Central memory CD4-positive, alpha-beta T cell (primary cell): ENCODE data around the gene ELOVL6.

Experiments used
- DNase-seq: peaks from one replicate; pipeline ENCODE4 v3.0.0; 2022

ELOVL6 gene

DNA sequence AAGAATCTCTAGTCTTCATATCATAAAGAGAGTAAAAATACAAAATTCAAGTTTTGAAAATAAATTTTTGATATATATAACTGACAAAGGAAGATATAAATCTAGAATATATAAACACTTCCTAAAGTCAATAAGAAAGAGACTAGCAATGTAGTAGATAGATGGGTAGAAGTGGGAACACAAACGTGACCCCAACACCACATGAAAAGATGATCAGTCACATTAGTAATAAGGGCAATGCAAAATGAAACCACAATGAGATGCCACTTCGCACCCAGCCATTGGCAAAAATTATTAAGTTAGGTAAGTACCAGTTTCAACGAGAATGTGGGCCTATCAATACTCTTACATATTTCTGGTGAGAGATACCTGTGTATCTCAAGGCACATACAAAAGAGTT lies 179.3 kb downstream of the ELOVL6 start:
- DNase-seq, result no peak

DNA sequence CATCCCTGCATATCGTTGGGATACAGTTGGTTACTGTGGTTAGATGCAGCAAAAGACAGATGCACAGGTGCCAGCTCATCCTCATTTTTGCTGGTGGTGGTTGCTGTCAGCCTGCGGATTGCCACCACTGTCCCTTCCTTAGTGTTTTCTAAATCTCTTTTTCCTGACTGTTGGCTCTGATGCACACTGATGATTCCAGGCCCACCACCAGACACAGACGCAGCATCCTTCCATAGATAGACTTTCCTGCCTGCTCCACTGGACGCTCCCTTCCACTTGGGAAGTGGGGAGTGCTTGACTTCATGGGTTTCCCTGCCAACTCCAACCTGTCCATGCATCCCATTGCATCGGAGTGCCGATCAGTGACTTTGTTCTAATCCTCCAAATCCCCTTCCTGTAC lies 184.2 kb downstream of the ELOVL6 start:
- DNase-seq, result no peak

DNA sequence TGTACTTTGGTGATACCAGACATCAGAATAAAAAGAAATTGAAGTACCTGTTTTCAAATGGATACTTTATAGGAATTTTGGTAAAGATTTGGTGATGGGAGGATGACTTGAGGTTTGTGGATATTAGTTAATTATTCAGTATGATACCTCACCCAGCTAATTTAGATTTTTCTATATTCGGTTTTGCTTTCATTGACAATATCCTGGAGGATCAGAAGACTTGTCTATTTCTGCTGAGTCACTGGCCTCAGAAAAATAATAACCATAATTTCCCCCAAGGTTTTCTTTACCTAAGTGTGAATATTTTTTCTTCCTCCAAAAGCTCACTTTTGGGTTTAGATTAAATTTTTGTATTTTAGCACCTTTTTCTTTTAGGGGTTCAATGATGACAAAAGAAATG lies 185.5 kb downstream of the ELOVL6 start:
- DNase-seq, result no peak

DNA sequence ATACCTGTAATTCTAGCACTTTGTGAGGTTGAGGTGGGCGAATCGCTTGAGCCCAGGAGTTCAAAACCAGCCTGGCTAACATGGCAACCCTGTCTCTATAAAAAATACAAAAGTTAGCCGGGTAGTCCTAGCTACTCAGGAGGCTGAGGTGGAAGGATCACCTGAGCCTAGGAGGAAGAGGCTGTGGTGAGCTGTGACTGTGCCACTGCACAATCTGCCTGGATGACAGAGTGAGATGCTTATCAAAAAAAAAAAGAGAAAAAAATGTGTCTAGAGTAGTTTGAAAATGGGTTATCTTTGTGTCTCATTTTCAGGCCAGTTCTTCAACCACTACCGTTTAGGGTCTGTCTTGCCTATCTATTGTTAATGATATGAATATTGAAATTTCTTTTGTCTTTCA lies 187.6 kb downstream of the ELOVL6 start:
- DNase-seq, result no peak

DNA sequence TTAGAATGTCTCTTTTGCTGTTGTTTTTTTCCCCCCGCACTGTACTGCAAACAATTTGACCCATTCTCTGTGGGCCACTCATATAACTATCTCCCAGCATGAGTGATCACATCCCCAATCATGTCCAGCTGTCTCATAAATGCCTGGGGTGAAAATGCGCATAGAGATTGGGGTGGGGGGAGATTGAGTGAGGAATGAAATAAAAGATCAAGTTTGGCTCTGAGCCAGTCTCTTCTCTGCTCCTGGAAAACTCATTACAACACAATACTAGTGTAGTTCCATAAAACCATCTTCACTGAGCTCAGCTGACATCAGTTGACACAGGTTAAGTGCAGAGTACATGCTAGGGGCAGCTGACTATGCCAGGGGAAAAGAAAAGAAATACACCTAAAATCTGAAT lies 188.9 kb downstream of the ELOVL6 start:
- DNase-seq, result no peak

DNA sequence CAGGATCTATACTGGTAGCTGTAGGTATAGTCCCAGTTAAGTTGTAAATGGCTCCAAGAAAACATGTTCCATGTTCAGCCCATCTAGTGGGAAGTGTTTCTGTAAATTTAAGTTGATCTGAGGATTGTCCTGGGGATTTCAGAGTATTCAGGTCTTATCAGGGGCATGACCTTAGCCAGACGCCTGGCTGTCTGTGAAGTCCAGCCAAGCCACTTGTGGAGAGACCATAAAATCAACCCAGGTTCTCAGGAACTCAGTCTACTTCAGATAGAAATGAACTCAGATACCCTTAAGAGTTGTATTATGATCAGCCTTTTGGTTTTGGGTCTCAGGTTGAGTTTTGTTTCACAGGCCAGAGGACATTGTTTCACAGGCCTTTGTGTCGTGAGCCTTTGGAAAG lies 189.9 kb downstream of the ELOVL6 start:
- DNase-seq, result no peak

DNA sequence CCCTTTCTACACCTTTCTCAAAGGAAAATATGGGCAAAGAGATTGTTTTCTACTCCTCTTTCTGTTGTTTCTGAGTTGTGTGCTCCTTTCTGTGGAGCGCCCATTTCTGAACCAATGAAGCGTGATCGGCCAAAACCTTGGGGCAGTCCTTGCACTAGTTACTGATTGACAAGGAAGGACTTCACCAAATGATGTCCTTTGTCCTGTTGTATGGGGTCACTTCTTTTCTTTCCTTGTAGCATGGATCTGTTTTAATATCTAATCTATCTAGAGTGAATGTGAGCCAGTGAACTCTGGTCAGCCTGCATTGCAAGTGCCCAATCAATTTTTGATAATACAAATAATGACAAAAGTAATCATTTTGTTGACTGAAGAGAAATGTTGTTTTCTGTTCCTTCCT lies 191.2 kb downstream of the ELOVL6 start:
- DNase-seq, result no peak

DNA sequence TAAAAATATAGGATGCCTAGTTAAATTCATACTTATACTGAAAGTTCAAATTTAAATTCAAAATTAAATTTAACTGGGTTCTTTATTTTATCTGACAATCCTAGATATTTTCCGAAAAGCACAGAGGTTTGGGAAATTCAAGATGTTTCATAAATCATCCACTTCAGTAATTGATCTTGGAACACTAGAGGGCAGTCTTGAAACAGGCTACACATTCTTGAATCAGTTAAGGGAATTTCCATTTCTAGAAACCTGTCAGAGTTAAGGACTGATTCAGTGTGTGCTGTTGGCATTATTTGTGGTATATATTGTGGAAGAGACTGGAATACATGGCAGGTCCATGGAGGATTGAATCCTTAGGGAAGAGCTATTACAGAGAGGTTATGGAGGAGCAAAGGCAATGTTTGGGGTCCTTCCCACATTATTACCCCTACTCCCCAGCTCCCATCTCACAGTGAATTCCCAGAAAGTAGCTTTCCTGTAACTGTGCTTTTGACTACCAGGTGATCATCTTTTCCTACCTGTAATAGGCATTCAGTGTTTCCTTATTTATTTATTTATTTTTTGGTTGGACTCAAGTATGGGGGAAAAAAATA lies 192.9 kb downstream of the ELOVL6 start:
- peak; percentile 43 for DNase-seq

DNA sequence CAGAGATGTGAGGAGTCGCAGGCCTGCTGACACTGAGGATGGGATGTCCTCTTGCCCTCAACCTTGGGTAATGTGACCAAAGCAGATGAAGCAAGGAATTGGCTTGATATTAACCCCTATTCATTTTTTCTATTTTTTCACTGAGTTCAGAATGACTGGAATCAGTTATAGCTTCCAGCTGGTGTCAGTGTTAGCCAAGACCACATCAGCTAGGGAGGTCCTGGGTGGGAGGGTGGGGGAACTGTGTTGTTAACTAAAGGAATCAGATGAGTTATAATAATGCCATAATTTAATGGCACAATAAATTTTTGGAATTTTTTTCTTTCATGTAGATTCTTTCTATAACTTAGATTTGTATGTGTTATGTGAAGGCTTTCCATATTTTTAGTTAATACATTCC lies 193.9 kb downstream of the ELOVL6 start:
- DNase-seq, result no peak

DNA sequence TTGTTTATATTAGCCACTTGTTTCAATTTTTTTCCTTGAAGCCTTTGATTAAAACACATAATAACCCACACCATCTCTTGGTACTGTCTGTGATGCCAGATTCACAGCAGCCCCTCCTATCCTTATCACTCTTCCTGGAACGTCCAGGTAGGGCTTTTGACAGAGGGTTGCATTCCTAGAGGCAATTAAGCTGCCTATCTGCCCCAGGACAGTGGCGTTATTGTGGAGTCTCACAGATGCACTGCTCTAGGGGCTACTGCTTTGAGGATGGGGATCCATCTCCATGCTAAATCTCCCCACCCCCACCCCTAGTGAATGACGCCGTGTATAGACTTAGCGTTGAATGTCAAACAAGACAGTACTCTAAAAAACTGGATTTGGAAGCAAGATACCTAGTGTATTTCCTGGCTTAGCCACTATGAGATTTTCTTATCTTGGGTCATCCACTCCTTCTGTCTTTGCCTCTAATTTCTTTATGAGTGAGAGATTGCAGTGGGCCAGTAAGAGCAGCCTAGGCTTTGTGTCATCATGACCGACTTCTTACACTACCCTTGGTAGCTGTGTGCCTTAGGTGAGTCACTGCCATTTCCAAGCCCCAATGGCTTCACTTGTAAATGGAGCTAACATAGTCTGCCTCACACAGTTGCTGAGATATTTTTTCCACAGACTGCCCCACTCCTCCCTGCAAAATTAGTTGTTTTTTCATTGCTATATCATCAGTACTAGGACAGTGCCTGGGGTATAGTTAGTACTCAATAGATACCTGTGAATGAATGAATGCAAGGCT lies 194.8 kb downstream of the ELOVL6 start:
- no peak for DNase-seq

DNA sequence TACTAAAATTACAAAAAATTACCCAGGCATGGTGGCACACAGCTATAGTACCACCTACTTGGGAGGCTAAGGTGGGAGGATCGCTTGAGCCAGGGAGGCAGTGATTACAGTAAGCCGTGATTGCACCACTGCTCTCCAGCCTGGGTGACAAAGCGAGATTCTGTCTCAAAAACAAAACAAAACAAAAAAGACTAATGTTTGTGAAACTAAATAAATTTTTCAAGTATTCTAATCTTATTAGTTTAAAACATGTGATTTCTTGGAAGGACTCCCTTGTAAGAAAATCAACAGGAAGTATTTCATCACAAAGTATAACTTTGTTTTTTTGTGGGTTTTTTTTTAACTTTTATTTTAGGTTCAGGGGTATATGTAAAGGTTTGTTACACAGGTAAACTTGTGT lies 196.1 kb downstream of the ELOVL6 start:
- no peak for DNase-seq

DNA sequence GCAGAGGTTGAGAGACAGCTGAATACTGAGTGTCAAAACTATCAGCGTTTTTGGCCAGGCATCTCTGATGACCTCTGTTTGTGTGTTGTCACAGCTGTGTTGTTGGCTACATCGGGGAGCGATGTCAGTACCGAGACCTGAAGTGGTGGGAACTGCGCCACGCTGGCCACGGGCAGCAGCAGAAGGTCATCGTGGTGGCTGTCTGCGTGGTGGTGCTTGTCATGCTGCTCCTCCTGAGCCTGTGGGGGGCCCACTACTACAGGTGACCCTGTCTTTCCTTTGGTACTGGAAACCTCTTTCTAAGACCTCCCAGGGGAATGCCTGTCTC lies 198.9 kb downstream of the ELOVL6 start:
- no peak for DNase-seq

DNA sequence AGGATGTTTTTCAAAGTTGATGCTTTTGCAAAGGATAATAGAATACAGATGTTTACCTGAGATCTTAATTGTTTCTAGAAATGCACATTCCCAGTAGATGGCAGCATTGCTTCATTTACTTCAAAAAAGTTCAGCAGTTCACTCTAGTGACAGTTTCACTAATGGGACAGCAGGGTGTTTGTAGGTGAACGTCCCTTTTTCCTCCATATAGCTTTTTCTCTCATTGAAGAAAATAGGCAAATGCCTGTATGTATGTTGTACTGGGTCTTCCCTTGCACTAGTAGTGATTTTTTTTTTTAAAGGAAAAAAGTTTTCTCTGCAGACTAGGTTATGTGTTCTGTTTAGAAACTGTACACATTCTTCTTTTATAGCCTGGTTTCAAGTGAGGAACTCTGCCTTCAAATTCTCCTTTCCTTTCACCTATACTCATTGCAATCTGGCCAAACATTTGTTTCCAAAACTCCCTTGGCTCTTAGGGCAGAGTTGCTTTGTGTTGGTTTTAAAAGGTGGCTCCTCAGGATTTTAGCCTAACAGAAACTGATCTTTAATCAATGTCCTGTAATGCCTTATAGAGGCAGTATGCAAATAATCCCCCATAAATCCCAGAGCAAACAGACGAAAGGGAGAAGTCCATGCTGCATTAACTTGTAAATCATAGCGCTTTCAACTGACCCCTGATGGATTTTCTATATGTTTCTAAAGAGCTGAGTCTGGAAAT lies 199.4 kb downstream of the ELOVL6 start:
- DNase-seq, result peak; percentile 54

DNA sequence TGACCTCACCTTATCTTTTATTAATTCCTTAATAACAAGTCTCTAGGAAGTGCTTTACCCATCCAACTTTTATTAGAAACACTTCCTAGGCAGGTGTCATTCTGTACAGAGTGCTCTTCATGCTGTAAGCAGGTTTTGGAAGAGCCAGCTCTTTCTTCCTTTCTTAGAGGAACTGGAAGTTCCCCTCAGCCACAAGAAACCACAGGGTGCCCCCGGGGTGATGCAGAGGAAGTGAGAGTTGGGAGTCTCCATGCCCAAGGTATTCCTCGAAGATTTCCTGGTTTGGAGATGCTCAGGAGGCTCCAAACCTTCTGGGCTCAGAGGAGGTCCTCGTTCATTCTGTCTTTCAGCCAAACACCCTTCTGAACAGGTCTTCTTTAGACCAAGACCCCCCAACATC lies 201.9 kb downstream of the ELOVL6 start:
- no peak for DNase-seq
